GM21390 (cell line): ENCODE results near the gene MMP13.
"Not testable (repeated sequence)": the region's sequence is repeated elsewhere in the genome, so short reads cannot be mapped to it uniquely, and the experiment has no call there.

Experiments
- ATAC-seq: cut with Tn5 transposase; IDR thresholded peaks from one replicate; pipeline ENCODE4 v1.9.1; 2021; ENCODE audit not compliant: unreplicated experiment

The MMP13 gene

GRCh38 chr11:102936864-102937509 lies 18.5 kb downstream of the MMP13 start:
- ATAC-seq = no peak

GRCh38 chr11:102935514-102935913 lies 20.0 kb downstream of the MMP13 start:
- no peak for ATAC-seq

- no peak for ATAC-seq
Measured at GRCh38 chr11:102934735-102935134, 20.8 kb downstream of the MMP13 start.

- peak; percentile 68 for ATAC-seq
Measured at GRCh38 chr11:102933627-102934026, 21.9 kb downstream of the MMP13 start.

DNA sequence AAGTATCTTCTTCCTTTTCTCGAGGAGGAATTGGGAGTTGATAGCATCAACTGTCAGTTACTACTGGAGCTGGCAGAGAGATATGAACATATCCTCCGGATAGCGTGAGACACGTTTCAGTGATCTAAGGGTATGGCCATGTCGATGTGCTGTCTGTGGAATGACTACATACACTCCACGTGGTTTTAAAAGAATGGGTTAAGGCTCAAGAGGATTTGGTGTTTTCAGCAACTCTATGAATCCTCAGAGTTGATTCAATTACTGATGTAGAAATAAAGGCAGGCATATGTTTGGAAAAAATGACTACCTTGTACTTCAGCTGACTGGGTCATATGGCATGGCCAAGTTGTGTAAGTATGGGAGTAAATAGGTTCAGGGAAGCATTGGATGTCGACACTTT lies 22.9 kb downstream of the MMP13 start:
- no peak for ATAC-seq

DNA sequence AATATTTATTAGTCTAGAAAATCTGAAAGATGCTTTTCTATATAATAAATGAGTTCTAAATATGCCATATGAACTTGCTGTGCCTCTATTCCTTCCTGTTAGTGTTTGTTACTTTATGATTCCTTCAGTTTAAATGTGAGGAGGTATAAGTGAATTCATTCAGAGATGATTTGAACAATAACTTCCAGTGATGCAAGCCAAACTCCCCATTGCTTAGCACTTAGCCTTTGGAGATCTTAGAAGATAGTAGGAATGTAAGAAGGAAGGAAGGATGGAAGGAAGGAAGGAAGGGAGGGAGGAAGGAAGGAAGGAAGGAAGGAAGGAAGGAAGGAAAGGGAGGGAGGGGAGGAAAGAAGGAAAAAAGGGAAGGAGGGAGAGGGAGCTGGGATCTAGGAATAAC lies 25.1 kb downstream of the MMP13 start:
- ATAC-seq = no peak

DNA sequence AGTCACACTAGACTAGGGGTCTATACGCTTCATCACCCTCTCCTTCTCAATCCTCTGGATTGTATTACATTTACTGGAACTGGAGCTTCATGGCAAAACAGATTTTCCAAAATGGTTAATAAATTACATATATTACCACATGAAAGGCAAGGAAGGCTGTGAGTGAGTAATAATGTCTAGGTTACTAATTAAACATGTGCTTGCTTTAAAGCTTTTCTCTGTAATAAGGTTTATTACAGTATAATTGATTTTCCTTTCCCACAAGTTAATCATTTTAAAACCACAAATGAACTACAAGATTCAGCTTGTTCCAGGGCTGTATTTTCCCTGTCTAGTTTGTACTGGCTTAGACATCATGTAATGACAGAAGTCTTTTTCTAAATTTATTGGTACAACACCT lies 25.6 kb downstream of the MMP13 start:
- ATAC-seq = no peak

- no peak for ATAC-seq
Measured at GRCh38 chr11:102929166-102929565, 26.4 kb downstream of the MMP13 start.

DNA sequence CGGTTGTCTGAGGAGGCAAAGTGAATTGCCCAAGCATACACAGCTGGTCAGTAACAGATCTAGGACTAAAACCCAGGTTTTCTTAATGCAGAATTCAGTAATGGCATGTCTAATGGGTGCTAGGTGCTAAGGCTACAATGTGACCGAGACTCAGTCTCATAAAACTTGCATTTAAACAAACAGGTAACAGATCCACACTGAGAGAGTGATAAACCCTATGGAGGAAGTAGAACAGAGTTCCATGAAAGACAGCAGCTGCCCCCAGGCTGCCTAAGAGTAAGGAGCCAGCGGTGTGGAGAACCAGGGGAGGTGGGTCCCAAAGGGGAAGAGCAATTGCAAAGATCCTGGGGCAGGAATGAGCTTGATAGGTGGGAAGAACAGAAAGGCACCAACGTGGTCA lies 27.3 kb downstream of the MMP13 start:
- no peak for ATAC-seq

GRCh38 chr11:102927624-102927990 lies 27.9 kb downstream of the MMP13 start:
- no peak for ATAC-seq

- no peak for ATAC-seq
Measured at GRCh38 chr11:102926961-102927623, 28.4 kb downstream of the MMP13 start.

DNA sequence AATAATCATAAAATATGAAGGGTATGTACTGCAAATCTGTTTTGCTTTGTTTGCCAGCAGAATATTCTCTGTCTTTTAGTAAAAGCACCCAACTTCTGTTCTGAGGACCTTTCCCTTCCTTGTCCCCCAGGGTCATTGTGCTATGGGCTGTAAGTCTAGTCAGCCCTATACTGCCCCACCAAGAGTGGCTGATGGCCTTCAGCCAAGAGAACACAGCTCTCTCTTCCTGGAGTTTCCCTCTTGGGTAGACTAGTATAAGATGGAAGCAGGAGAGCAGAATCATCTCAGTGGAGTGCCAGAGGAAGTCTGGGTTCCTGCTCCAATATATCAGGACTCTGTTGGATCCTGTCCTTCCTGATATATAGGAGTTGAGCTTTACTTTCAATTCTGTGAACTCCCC lies 29.0 kb downstream of the MMP13 start:
- ATAC-seq = no peak

GRCh38 chr11:102925988-102926387 lies 29.5 kb downstream of the MMP13 start:
- ATAC-seq = no peak

- ATAC-seq = no peak
Measured at GRCh38 chr11:102924851-102925380, 30.6 kb downstream of the MMP13 start.

- no peak for ATAC-seq
Measured at GRCh38 chr11:102921587-102922220, 33.8 kb downstream of the MMP13 start.

DNA sequence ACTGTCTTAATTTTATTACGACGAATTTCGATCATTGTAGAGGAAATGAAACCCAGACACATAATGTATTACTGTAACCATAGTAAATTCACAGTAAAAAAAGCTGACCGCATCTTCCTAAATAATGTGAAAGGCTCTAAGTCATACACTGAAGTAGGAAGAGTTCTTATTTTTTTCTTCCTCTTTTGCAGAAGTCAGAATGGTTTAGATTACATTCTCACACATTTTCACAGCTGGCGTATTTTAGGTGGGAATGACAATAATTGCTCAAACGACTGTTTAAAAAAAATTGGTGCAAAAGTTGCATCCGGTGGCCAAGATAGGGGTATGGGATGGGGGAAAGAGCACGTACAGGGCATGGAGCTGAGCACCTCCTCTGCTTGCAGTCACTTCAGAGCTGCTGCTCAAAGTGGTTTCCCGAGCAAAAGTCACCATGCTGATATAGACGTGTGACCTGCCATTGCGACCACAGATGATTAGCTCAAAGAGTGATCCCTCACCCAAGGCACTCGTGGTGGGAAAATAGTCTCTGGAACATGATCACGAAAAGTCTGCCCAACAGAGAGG lies 35.3 kb downstream of the MMP13 start:
- ATAC-seq = peak; percentile 91

DNA sequence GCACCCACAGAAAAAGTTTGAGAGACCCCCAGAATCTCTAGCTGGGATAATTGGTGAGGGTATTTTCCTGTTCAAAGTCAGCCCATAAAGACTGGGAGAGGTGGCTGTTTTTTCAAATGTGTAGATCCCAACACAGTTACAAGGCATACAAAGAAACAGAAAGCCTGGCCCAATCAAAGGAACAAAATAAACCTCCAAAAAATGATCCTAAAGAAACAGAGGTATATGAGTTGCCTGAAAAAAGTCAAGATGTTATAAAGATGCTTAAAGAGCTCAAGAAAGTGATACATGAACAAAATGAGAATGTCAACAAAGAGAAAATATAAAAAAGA lies 40.5 kb downstream of the MMP13 start:
- no peak for ATAC-seq

- ATAC-seq = no peak
Measured at GRCh38 chr11:102914238-102915043, 41.1 kb downstream of the MMP13 start.

DNA sequence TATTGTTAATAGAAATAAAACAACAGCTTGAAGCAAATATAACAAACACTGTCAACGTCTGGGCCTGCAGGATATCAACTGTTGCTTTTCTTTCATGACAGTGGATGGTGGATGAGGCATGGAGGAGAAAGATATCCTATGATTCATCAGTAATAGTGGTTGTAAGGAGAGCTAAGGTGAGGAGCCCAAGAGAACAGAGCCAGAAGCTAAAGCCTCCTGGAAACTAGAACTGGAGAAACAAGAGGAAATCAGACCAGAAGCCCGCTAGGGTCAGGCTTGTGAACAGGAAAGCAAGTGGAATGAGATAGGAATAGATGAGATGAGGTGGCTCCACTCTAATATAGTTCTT lies 43.1 kb downstream of the MMP13 start:
- ATAC-seq = no peak

DNA sequence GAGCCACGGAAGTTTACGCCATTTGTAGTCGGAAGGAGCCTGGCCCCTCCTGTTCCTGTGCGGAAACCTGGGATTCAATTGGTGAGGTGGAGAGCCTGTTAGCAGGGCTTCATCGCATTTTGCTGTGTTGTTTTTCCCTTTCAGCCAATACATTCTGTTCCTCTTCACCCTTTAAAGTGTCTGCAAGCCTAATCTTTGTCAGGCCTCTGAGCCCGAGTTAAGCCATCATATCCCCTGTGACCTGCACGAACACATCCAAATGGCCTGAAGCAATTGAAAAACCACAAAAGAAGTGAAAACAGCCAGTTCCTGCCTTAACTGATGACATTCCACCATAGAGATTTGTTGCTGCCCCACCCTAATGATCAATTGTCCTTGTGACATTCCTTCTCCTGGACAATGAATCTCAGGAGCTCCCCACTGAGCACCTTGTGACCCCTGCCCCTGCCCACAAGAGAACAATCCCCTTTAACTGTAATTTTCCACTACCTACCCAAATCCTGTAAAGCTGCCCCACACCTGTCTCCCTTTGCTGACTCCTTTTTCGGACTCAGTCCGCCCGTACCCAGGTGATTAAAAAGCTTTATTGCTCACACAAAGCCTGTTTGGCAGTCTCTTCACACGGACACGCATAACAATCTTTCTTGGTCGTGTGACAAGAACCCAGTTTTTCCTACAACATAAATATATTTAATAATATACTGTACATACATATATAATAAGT lies 43.6 kb downstream of the MMP13 start:
- no peak for ATAC-seq

DNA sequence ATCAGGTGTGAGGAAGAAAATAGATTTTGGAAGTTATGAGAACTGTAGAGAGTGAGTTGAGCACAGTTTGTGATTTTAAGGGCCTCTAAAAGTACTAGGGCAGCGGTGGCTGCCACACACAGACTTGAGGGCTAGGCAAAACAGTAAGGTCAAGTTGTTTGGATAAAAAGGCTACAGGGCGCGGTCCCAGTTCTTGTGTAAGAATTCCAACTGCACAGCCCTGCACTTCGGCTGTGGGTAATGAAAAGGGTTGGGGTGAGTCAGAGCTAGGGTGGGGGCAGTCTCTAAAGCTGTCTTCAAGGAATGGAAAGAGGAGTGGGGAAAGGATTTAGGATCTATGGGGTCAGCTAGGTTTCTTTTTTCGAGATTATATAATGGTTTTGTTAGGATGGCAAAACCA lies 49.7 kb downstream of the MMP13 start:
- not testable (repeated sequence) for ATAC-seq
